H9 (cell line): ENCODE measurements around the gene RASSF8. TPM values are rescaled to one million over a fixed set of nuclear protein-coding genes. Genes with fewer than 3 reads are reported as not detected.

Experiments used
- DNase-seq: peaks from one replicate; pipeline ENCODE4 v3.0.0-alpha.2; 2017
- H2AFZ ChIP-seq: one replicate; pipeline ENCODE4 v1.6.1; 2013; ENCODE audit warnings: mild to moderate bottlenecking, low read length, control low read depth, moderate library complexity
- H2AK5ac ChIP-seq: 2 replicates; pipeline ENCODE4 v1.6.1; 2013; ENCODE audit warnings: low read length, control low read depth, mixed read lengths; ENCODE audit not compliant: insufficient read length
- H2BK120ac ChIP-seq: one replicate; pipeline ENCODE4 v1.6.1; 2013; ENCODE audit warnings: low read depth, mild to moderate bottlenecking, low read length, control low read depth, inconsistent platforms; ENCODE audit not compliant: poor library complexity, severe bottlenecking
- H2BK12ac ChIP-seq: 2 replicates; pipeline ENCODE4 v1.6.1; 2013; ENCODE audit warnings: low read length, control low read depth, mixed read lengths, low read depth; ENCODE audit not compliant: insufficient read length
- H2BK15ac ChIP-seq: 2 replicates; pipeline ENCODE4 v1.6.1; 2013; ENCODE audit warnings: low read depth, low read length, control low read depth
- H2BK20ac ChIP-seq: one replicate; pipeline ENCODE4 v1.6.1; 2013; ENCODE audit warnings: low read depth, mild to moderate bottlenecking, low read length, control low read depth, inconsistent platforms; ENCODE audit not compliant: poor library complexity, severe bottlenecking
- H2BK5ac ChIP-seq: 2 replicates; pipeline ENCODE4 v1.6.1; 2013; ENCODE audit warnings: low read length, control low read depth, mixed read lengths; ENCODE audit not compliant: insufficient read length
- H3K14ac ChIP-seq: 2 replicates; pipeline ENCODE4 v1.6.1; 2013; ENCODE audit warnings: low read length, control low read depth; ENCODE audit not compliant: insufficient read depth
- H3K18ac ChIP-seq: 2 replicates; pipeline ENCODE4 v1.6.1; 2013; ENCODE audit warnings: low read depth, mild to moderate bottlenecking, mixed read lengths, low read length, control low read depth; ENCODE audit not compliant: insufficient read length
- H3K23ac ChIP-seq: 2 replicates; pipeline ENCODE4 v1.6.1; 2013; ENCODE audit warnings: low read length, control low read depth, mixed read lengths, low read depth; ENCODE audit not compliant: insufficient read length
- H3K23me2 ChIP-seq: 2 replicates; pipeline ENCODE4 v1.6.1; 2013; ENCODE audit warnings: low read depth, mild to moderate bottlenecking, mixed read lengths, low read length, control low read depth; ENCODE audit not compliant: insufficient read length, poor library complexity, severe bottlenecking
- H3K27ac ChIP-seq: 2 replicates; pipeline ENCODE4 v1.5.1; 2013; ENCODE audit warnings: low read length, control low read depth, mixed read lengths, low read depth; ENCODE audit not compliant: insufficient read length
- H3K27me3 ChIP-seq: 2 replicates; pipeline ENCODE4 v1.6.1; 2013; ENCODE audit warnings: low read length, control low read depth, inconsistent platforms; ENCODE audit not compliant: insufficient read depth
- H3K4ac ChIP-seq: 2 replicates; pipeline ENCODE4 v1.6.1; 2013; ENCODE audit warnings: low read depth, mild to moderate bottlenecking, control low read depth, inconsistent platforms, low read length, moderate library complexity
- H3K4me1 ChIP-seq: 2 replicates; pipeline ENCODE4 v1.6.1; 2013; ENCODE audit warnings: low read length, control low read depth, inconsistent platforms; ENCODE audit not compliant: insufficient read depth
- H3K4me2 ChIP-seq: 2 replicates; pipeline ENCODE4 v1.6.1; 2013; ENCODE audit warnings: low read length, control low read depth, mixed read lengths; ENCODE audit not compliant: insufficient read length, insufficient read depth
- H3K56ac ChIP-seq: 2 replicates; pipeline ENCODE4 v1.6.1; 2013; ENCODE audit warnings: low read depth, mild to moderate bottlenecking, mixed read lengths, low read length, control low read depth; ENCODE audit not compliant: insufficient read length
- H3K79me1 ChIP-seq: 2 replicates; pipeline ENCODE4 v1.6.1; 2013; ENCODE audit warnings: low read depth, mild to moderate bottlenecking, moderate library complexity, low read length, control low read depth, inconsistent platforms; ENCODE audit not compliant: insufficient read depth, poor library complexity, severe bottlenecking
- H3K79me2 ChIP-seq: 2 replicates; pipeline ENCODE4 v1.6.1; 2013; ENCODE audit warnings: low read length, control low read depth, inconsistent platforms; ENCODE audit not compliant: insufficient read depth
- H3K9ac ChIP-seq: 2 replicates; pipeline ENCODE4 v1.6.1; 2013; ENCODE audit warnings: low read length, control low read depth, mixed read lengths; ENCODE audit not compliant: insufficient read length; ENCODE audit errors: extremely low read depth
- H3K9me3 ChIP-seq: one replicate; pipeline ENCODE4 v1.6.1; 2013; ENCODE audit warnings: low read depth, low read length, inconsistent platforms; ENCODE audit not compliant: control insufficient read depth
- H3T11ph ChIP-seq: one replicate; pipeline ENCODE4 v1.6.1; 2013; ENCODE audit warnings: mild to moderate bottlenecking, low read length, control low read depth, inconsistent platforms
- H4K20me1 ChIP-seq: one replicate; pipeline ENCODE4 v1.6.1; 2013; ENCODE audit not compliant: control insufficient read depth, insufficient read length, insufficient read depth
- H4K5ac ChIP-seq: 2 replicates; pipeline ENCODE4 v1.6.1; 2013; ENCODE audit warnings: low read depth, mild to moderate bottlenecking, mixed read lengths, low read length, control low read depth; ENCODE audit not compliant: insufficient read length
- H4K8ac ChIP-seq: replicated peaks from 2 replicates; pipeline ENCODE4 v1.6.1; 2013; ENCODE audit warnings: low read length, control low read depth, mixed read lengths, low read depth; ENCODE audit not compliant: insufficient read length
- H4K91ac ChIP-seq: 2 replicates; pipeline ENCODE4 v1.6.1; 2013; ENCODE audit warnings: low read depth, mild to moderate bottlenecking, moderate library complexity, mixed read lengths, low read length, control low read depth; ENCODE audit not compliant: insufficient read length
- H3K27ac Mint-ChIP-seq, 3 experiments: 2 replicates in 2 of 3; 3 replicates in 1 of 3; pipeline ENCODE4 v1.8.0; 2020 to 2021; ENCODE audit warnings: mixed read lengths in 3 of 3, mild to moderate bottlenecking in 1 of 3, moderate library complexity in 1 of 3
- H3K27me3 Mint-ChIP-seq: 2 replicates; pipeline ENCODE4 v1.8.0; 2021; ENCODE audit warnings: low read depth, mild to moderate bottlenecking, moderate library complexity, mixed read lengths
- H3K36me3 Mint-ChIP-seq, 3 experiments: 2 replicates in 2 of 3; 3 replicates in 1 of 3; pipeline ENCODE4 v1.8.0; 2020 to 2021; ENCODE audit warnings: low read depth in 3 of 3, mixed read lengths in 3 of 3; ENCODE audit not compliant: insufficient read depth in 1 of 3
- H3K4me1 Mint-ChIP-seq, 2 experiments: 2 replicates each; pipeline ENCODE4 v1.8.0; 2020; ENCODE audit warnings: mixed read lengths in 2 of 2
- H3K4me3 Mint-ChIP-seq, 2 experiments: 2 replicates in 1 of 2; 3 replicates in 1 of 2; pipeline ENCODE4 v1.8.0; 2020 to 2021; ENCODE audit warnings: mild to moderate bottlenecking in 2 of 2, mixed read lengths in 2 of 2, moderate library complexity in 1 of 2
- H3K9me3 Mint-ChIP-seq, 2 experiments: 2 replicates in 1 of 2; 3 replicates in 1 of 2; pipeline ENCODE4 v1.8.0; 2020; ENCODE audit warnings: mild to moderate bottlenecking in 2 of 2, mixed read lengths in 2 of 2, moderate library complexity in 1 of 2
- WGBS: extraction: QIAGEN DNeasy Blood & Tissue Kit; methylation state at CpG from one replicate; pipeline ENCODE4 v1.1.7; 2013; ENCODE audit warnings: missing lambda C conversion rate, low lambda C conversion rate, mixed read lengths; ENCODE audit not compliant: insufficient read length; ENCODE audit errors: extremely low coverage; 5-methylcytosine and 5-hydroxymethylcytosine counted together
- total RNA-seq: library from RNA; stranded (reverse); gene quantifications from 2 replicates; pipeline ENCODE4 v1.2.1, GENCODE V29; 2021
- TF ChIP-seq, protein P1 (sequence below): fragments of 200-600 bp; sonication (generic); conservative IDR thresholded peaks from 3 replicates; pipeline ENCODE4 v1.8.0; 2021; ENCODE audit warnings: antibody characterized with exemption, mild to moderate bottlenecking

RASSF8 gene
- total RNA-seq, 1 experiment from 2014 or later: 38.8 TPM

DNA sequence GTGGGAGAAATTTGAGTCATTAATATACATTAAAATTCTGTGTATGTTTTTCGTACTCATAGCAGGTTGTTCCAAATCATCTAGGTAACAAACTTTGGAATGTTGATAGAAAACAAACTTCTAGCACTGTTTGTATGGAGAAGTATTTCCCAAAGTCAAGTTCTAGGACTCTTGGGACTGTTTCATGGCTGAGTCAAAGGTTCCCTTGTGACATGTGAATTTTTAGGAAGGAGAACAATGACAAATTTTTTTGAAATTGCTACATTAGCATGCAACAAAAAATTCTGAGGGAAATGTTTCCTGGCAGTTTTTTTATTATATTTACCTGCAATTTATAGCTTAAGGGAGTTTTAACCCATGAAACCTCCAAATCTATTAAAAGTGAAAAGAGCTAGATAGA is 73.8 kb downstream of the RASSF8 start:
- Histone ChIP-seq H2BK5ac (no peak overlapping the region), H2BK12ac (no peak overlapping the region), H4K8ac (no peak overlapping the region), H3K79me1 (no peaks in the 10 kb centered on the region), H3K56ac (no peak overlapping the region), H3K4me2 (no peak overlapping the region), H3T11ph (no peak overlapping the region), H3K23ac (no peak overlapping the region), H3K79me2 (no peaks in the 10 kb centered on the region), H3K27ac (no peak overlapping the region), H4K91ac (no peak overlapping the region), H2BK15ac (no peak overlapping the region), H4K5ac (no peak overlapping the region), H3K4me1 (no peaks in the 10 kb centered on the region), H2BK20ac (no peak overlapping the region), H3K27me3 (no peaks in the 10 kb centered on the region), H3K18ac (no peak overlapping the region), H3K4ac (no peak overlapping the region), H3K9me3 (no peaks in the 10 kb centered on the region), H4K20me1 (no peaks in the 10 kb centered on the region), H3K14ac (no peak overlapping the region), H3K23me2 (no peaks in the 10 kb centered on the region), H2AK5ac (no peak overlapping the region), H3K9ac (no peak overlapping the region), H2BK120ac (no peak overlapping the region), H2AFZ (no peak overlapping the region)
- peaks cover 16 to 18% of the 10 kb centered on the region in 2 experiments for H3K4me1 Mint-ChIP-seq
- H3K9me3 Mint-ChIP-seq: no peaks in the 10 kb centered on the region
- WGBS: no CpG with 5 or more reads among the region's 1 CpG
- no peak for DNase-seq
- no peaks in the 10 kb centered on the region for H3K36me3 Mint-ChIP-seq
- H3K4me3 Mint-ChIP-seq: no peak overlapping the region
- TF ChIP-seq, protein P1, sequence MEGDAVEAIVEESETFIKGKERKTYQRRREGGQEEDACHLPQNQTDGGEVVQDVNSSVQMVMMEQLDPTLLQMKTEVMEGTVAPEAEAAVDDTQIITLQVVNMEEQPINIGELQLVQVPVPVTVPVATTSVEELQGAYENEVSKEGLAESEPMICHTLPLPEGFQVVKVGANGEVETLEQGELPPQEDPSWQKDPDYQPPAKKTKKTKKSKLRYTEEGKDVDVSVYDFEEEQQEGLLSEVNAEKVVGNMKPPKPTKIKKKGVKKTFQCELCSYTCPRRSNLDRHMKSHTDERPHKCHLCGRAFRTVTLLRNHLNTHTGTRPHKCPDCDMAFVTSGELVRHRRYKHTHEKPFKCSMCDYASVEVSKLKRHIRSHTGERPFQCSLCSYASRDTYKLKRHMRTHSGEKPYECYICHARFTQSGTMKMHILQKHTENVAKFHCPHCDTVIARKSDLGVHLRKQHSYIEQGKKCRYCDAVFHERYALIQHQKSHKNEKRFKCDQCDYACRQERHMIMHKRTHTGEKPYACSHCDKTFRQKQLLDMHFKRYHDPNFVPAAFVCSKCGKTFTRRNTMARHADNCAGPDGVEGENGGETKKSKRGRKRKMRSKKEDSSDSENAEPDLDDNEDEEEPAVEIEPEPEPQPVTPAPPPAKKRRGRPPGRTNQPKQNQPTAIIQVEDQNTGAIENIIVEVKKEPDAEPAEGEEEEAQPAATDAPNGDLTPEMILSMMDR: no peak
- no peak overlapping the region for H3K27ac Mint-ChIP-seq
- H3K27me3 Mint-ChIP-seq: no peaks in the 10 kb centered on the region
